Activated naive CD4-positive, alpha-beta T cell treated with Interleukin-2 at 50 U/mL for 16 hours (primary cell): ENCODE measurements around the gene CHD5.

ENCODE experiments used
- DNase-seq: peaks from one replicate; pipeline ENCODE4 v3.0.0-alpha.2; 2020

The CHD5 gene

DNA sequence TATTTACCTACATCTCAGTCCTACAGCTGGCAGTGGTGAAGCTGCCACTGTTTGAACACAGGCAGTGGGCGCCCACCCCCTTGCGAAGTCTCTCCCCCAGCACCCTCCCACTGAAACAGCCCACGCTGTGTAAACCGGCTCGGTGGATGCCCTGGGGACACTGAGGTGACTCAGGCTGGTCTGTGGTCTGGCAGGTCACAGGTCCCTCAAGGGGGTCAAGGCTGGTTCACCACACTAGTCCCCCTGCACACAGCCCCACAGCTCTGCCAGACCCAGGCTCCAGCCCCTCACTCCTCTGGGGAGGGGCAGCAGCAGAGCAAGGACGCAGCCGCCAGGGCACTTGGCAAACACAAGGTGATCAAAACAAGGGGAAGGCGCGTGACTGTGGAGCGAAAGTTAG lies 7.6 kb downstream of the CHD5 start:
- DNase-seq, result no peak

DNA sequence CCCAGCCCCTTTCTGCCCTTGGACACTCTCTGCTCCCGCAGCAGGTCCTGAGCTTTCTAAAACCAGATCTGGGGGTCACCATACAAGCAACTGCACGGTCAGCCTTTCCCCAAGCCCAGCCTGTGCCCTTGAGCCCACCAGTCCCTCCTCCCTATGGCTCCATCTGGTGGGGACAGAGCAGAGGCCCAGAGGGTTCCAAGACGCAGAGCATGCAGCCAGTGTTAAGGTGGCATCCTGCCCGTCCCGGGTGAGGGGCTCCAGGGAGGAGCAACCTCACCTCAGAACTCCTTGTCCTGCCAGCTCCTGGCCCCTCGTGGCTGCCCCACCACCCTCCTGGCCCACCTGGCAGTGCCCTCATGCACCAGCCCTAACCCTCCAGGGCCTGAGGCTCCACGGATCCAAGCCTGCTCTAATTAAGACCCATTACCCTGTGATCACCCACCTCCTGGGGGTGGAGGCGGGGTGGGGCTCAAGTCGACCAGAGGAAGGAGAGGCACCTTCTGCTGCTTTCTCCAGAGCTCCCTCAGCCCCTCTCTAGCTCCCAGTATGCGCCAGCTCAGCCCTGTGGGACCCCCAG lies 8.5 kb downstream of the CHD5 start:
- no peak for DNase-seq

DNA sequence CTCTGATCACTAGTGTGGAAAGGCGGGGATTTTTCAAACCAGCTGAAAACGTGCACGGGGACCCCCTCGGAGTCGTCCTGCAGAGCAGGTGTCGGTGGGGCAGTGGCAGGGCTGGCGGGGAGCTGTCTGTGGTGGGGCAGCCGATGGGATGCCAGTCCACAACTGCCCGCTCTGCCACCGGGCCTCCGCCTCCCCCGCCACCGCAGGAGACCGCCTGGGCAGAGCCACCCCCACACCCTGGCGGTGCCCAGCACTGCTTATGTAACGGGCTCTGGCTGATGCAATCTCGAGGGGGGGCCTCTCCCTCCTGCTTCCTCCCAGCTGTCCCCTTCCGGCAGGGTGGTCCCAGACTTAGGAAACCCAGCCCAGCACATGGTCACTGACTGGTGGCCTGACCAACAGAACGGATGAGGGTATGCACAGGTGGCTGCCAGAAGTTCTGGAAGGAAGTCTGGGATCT lies 9.3 kb downstream of the CHD5 start:
- no peak for DNase-seq

DNA sequence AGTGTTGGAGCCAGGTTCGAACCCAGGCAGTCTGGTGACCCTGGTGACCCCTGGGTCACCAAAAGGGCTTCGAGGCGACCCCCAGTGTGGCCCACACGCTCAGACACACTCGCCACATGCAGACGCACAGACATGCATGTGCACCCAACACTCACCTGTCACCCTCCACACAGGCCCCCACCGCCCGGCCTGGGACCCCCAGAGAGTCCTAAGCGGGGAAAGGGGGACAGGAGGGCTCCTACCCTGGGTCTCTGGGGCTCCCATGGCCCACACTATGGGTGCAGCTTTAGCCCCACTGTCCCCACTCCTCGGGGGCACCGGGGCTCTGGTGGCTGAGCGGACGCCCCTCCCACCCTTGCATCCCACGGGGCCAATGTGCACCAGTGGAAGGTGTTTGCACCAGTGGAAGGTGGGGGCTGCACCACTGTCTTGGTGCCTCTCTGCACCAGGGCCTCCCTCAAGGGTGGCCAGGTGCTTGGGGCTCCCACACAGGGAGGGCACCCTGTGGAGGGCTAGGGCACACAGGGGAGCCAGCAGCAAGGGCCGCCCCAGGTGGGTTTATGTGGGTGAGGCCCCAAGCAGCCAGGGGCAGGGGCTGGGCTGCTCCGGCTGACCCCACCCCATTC lies 9.9 kb downstream of the CHD5 start:
- no peak for DNase-seq

DNA sequence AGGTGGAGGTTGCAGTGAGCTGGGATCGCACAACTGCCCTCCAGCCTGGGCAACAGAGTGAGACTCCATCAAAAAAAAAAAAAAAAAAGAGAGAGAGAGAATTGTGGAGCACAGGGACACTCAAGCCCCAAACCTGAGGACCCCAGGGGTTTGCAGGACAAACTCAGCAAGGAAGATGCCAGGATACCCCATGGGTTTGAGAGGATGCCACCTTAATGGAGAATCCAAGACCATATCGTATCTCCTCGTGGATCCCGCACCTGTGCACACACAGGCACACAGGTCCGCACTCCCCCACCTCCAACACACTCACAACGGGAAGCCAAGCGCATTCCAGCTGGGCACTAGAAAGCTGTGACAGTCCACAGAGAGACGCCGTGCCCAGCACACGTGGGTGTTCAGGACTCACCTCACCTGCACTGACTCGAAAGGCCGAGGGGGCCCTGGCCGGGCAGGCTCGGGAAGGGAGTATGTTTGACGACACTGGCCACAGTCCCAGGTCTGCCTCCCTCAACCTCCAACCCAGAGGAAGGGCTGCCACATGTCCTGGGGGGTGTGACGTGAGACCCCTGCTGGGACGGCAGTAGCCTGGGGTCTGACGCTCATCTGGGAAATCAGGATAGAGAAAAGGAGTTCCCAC lies 11.1 kb downstream of the CHD5 start:
- no peak for DNase-seq

DNA sequence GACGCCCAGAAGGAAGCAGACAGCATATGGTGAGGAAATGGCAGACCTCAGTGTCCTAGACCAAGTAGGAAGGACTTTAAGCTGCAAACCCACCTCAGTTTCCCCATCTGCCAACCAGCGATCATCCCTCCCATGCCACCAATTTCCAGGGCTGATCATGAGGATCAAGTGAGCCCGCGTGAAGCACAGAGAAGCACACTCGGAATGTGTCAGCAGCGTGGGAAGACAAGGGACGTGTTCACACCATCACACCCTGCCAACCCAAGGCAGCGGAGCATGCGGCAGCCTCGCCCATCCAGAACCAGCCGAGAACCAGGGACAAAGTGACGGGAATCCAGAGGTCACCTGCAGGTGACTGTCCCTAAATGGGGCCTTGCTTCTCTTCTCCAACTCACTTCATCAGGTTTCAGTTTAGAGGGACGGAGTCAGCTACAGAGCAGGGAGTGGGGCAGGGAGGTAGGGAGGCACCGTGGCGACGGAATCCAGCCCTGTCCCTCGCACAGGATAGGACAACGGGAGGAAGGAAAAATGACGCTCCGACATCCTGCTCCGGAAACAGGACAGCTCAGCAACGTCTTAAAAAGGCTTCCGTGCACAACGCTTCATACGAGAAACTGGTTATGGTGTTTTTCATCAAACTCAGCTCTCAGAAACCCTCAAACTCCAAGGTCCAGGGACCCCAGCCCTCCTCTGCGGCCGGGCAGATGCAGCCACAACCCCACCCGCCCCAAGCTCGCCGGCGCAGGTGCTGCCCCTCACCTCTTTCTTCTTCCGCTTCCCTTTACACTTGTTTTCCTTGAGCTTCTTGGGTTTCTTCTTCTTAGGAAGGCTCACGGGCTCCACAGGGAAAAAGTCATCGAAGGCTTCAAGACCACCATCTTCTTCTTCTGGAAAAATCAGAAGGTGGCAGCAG lies 12.5 kb downstream of the CHD5 start:
- DNase-seq, result no peak

DNA sequence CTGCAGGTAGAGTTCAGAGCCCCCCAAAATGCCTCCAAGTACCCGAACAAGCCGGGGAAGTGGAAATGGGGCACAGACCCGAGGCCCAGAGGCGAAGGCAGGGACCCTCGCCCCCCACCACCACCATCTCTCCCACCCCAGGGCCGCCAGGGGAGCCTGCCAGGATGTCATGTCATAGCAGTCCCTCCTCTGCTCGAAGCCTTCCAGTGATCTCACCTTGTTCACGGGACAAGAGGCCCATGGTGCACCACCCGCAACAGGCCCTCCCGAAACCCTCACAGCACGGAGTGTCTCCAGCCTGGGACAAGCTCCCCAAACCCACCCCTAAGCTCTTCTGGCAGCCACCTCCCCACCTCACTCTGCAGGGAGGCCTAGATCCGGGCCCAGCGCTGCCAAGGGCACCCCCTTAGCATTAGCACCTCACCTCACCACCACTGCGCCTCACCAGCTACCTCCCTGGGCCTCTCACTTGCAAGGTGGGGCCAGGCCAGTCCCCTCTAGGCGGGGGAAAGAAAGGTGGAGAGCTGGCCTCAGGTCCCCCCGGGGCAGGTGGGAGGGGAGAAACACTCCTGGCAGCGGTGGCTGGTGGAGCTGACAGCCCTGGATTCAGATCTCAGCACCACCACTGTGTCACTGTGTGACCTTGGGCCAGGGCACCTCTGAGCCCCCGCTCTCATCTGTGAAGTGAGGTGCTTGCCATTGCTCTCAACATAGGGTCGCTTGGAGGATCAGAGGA lies 13.3 kb downstream of the CHD5 start:
- DNase-seq, result no peak

DNA sequence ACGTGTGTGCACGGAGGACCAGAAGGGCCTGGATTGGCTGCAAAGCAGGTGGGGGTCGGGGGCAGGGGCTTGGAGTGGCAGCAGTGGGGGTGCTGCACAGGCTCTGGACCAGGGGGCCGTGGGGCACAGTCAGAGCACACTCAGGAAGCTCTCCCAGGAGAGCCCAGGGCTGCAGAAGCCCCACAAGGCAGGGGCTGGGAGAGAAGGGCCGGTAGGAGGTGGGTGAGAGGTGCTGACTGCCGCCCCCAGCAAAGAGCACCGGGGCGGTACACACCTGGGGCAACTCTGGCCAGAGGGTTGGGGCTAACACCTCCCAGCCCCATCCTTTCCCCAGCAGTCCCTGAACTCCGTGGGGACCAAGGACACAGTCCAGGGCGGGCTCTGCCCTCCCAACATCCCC lies 13.9 kb downstream of the CHD5 start:
- DNase-seq, result no peak

DNA sequence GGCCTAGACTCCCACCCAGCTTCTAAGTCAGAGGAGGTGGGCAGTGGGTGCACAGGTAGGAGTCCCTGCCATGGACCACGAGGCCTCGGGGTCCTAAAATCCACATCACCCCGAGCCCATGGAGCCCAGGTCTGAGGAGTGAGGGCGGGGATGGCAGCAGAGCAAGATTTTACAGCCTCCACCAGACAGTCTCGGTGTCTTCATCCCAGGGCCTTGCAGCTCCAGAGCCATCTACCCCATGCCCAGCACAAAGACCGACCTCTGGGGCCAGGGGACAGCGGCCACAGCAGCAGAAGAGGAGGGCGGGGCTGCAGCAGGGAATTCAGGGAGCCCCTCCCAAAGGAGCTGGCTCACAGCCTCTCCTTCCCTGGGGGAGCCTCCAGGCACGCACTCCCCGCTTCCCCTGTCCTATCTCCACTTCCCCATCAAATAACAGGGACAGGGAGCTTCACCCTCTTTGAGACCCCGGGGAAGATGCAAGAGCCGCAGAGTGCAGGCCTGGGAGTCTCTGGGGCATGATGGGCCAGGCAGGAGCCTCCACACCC lies 14.6 kb downstream of the CHD5 start:
- DNase-seq, result no peak

DNA sequence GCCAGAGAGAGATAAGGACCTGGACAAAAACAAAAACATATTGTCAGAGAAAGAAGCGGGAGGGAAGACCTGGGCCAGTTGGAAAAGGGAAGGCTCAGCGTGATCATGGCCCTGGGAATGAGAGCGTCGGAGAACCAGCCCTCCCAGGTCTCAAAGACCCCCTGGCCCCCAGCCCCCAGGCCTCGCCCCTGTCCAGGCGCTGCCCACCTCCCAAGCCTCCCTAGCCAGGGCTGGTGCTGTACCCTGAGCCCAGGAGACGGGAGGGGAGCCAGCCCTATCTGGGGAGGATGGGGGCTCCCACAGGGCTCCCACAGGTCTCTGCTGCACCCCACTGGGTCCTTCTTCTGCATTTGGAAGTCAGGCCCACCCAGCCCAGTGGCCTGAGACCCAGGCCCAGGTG lies 15.1 kb downstream of the CHD5 start:
- no peak for DNase-seq

DNA sequence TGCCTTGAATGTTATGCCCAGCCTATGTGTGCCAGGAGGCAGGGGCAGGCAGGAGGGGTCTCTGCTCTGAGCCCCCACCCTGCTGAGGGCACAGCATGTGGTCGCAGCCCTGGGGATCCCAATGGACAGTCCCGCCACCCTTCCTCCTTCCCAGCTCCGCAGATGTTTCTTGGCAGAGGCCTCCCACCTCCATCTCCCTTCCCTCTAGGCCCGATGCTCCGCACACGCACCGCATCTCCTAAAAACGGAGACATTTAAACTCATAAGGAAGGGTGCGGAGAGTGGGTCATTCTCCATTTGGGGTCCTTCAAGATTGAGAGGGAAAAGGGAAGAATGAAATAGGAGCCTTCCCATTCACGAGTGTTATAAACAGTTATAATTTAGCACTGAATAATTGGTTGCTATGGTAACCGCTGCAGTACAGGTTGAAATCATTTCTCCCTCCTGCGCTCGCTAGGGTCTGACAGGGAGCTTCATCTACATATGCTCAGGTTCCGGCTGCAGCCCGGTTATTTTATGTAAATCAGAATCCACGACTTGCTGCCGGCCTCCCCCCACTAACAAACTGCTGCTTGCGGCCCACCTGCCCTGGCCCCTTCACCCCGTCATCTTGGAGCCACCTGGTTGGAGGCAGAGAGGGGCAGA lies 16.0 kb downstream of the CHD5 start:
- no peak for DNase-seq

DNA sequence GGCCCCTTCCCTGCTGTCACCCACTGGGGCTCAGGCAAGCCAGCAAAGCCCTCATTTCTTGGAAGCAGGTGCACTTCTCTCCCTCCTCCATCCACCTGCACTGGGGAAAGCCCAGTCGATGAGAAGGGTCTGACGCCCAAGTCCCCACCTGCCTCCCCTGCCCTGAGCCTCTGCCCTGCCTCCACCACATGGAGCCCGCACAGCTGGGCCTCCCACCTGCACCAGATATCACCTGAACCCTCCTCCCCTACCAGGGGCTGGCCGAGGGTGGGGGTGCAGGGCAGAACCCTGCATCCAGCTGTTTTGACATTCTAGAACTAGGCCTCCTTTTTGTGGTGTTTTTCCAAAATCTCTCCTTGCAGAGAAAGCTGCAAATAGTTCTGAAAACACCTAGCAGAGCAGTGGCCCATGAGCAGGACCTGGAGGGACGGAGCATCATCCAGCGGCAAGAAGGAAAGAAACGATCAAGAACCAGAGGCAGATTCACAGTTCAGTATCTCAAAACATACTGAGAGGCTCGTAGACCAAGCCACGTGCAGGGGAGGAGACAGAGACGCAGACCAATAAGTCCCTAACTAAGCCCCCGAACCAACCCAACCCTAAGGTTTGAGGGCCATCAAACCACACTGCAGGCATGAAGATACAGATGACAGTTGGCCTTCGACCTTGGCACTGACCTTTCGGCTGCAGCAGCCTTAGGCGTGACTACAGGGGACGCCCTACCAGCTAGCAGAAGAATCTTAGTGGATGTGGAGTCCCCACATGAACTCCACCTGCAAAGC lies 16.7 kb downstream of the CHD5 start:
- no peak for DNase-seq

DNA sequence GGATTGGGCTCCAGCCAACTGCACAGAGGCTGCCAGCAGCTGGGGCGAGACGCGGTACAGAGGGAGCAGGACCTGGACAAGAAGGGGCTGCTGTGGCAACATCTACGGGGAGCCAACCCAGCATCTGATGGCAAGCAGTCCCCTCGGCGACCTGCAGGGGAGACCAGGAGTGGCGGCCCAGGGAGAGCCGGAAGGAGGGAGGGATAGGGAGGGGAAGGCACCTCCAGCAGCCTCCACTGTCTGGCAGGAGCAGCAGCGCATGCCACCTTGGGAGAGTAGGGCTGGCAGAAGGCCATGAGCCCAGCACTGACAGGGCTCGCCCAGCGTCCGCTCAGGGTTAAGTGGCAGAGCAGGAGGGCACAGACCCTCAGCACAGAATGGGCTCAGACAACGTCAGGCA lies 17.3 kb downstream of the CHD5 start:
- DNase-seq, result no peak

DNA sequence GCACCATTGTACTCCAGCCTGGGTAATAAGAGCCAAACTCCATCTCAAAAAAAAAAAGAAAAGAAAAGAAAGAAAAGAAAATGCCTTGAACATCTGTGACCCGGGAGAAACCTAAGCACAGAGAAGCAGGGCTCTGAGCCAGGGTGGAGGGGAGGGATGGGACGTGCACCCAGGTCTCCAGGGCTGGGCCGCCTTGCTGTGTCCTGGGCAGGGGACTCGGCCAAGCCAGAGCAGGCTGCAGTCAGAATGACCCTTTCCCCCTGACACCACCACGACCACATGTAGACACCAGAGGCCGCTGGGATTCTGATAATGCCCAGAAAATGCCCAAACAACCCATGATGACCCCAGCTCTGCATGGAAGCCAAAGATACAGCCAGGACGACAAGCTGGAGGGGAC lies 17.8 kb downstream of the CHD5 start:
- DNase-seq, result no peak

DNA sequence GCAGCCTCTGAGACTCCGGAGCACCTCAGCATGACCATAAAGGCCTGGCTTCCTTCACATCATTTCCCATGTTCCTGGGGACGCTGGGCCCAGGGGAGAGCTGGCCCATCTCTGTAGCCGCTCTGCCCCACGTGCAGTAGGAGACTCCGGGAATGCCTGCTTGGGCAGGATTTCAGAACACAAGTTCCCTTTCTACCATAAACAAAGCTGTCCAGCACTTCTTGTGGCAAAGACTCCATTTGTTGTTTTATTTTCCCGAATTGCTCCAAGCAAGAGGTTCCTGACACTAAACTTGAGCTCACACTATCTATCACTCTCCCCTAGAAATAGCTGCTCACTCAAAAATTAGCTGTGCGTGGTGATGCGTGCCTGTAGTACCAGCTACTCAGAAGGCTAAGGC lies 21.9 kb downstream of the CHD5 start:
- DNase-seq, result no peak

DNA sequence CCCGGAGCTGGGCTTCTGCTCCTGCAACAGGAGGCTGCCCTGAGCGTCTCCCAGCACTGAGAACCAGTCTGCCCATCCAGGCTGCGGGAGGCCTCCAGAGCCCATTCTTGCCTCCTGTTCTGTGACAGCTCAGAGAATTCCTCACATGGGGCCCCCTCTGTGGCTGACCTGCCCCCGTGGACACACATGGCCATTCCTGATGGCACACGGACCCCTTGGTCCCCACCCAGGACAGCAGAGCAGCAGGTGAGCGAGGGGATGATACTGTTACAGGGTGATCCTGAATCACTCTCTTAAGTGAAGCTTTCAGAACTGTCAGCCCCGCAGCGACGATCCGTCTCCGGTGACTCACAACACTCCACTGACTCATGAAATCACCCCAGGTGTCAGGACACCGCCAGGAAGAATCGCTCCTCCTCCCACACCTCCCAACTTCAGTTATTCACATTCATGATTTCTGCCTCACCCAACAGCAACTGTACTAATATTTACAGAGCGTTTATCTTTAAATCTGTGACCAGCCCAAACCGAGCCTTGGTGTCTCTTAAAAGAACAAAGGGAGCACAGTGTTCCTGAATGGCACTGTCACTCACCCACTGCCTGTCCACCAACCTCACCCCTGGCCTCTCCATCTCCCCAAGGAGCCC lies 22.5 kb downstream of the CHD5 start:
- peak; percentile 42 for DNase-seq

DNA sequence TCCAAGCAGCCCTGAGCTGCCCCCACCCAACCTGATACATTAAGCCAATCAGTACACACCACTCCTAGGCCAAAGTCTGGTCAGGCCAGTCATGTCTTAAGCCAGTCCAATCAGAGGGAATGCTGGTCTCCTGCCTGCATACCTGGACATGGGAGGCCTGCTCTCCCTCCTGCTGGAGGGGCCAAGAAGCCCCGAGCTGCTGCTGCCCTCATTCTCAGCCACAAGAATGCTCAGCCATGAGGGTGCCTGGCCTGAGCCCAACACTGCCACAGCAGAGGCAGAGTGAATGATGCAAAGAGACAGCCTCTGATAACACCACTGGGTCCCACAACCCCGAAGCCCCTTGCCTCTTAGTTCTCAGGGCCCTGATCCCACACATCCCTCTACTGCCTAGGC lies 23.0 kb downstream of the CHD5 start:
- DNase-seq, result no peak

DNA sequence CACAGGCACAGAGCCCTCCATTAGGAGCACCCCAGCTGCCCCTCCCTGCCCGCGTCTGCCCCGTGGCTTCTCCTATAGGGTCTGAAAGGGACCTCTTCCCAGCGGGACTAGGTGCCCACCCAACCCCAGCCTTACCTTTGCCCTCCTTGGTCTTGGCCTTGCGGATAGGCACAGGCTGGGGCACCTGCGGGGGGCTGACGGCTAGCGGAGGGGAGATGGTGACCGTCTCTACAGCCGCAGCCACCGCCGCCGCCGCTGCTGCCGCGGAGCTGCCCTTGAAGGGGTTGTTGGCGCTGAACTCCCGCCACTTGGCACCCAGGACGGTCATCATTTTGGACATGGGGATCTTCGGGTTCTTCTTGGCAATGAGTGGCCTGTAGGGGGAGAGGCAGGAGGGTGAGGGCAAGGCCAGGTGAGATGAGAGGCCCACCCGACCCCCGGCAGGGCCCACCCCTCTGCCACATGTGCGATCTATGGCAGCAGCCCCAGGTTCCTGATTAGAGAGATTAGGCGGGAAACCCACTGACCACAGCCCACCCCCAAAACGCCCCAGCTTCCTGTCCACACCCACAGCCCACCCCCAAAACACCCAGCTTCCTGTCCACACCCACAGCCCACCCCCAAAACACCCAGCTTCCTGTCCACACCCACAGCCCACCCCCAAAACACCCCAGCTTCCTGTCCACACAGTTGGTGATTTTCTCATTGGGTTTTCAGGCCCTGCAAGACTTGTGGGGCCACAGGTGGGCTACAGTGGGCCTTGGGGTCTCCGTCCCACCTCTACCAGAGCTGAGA lies 25.4 kb downstream of the CHD5 start:
- DNase-seq, result no peak

DNA sequence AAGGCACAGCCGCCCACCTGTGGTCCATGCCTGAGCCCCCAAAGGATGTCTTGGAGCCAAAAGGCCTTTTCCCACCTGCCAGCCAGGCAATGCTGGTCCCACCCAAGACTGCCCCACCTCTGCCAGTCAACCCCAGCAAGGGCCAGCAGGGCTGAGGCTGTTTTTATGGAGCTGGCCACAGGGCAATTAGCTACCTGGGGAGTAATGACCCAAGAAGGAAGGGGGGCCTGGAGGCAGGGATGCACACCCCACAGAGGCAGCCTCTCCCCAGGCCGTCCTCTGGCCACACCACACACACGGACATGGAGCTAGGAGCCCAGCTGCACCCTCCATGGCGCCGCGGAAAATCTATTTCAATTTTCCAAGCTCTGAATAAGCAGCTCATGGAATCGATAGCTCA lies 27.2 kb downstream of the CHD5 start:
- no peak for DNase-seq

DNA sequence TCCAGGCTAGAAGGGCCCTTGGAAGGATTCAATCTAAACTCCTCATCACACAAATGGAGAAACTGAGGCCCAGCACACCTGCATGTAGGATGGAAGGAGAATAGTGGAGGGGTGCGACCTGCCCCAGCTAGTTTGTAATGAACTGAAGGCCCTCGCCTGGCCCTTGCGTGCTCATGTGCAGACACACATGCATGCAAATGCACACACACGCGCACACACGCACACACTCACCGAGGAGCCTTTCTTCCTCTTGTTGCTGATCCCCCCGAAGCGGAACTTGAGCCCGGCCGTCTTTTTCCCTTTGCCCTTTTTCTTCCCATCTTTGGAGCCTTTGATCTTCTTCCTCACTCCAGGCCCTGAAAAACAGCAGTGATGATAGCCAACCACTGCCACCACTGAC lies 27.9 kb downstream of the CHD5 start:
- no peak for DNase-seq
